ENCODE results near the gene JMJD1C. TPM values are rescaled to one million over a fixed set of nuclear protein-coding genes. Genes with fewer than 3 reads are reported as not detected.
"Not testable (repeated sequence)": the region's sequence is repeated elsewhere in the genome, so short reads cannot be mapped to it uniquely, and the experiment has no call there.

JMJD1C gene
- total RNA-seq, 1 experiment from 2014 or later: 66.0 TPM

DNA sequence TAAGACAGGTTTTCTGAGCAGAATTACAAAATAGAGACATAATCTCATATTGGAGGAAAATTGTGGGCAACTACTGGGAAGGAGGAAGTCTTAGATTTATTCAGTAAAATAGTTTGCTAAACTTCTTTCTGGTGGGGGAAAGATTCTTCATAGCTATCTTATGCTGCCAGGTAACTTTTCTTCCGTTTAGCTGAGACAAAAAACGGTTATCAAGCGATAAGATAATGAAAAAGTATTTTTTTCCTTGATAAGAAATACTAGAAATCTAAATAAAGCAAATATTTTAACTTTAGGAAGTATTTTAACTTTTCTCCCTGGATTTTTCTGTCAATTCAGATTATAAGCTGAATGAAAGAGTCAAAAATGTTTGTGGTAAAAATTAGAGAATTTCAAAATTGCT is 52.3 kb downstream of the JMJD1C start:
- DNase-seq (ENCODE audit: extremely low read depth, low read depth): no peak

DNA sequence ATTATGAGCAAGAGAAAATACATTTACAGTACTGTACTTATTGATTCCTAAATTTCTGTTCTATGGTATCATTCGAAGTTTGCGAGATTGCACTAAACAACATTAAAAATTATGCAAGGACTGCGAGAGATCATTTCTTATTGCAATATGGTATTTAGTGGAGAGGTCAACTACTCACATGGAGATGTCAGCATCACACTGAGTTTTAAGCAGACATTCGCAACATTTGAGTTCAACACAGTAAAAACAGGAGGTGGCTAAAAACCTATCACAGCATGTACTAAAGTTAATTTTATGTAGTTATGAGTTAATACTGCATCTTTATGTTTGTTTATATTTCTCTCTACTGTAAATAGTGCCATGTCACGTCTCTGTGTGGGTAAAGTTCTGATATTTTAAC is 53.5 kb downstream of the JMJD1C start:
- no peak for DNase-seq (ENCODE audit: extremely low read depth, low read depth)

DNA sequence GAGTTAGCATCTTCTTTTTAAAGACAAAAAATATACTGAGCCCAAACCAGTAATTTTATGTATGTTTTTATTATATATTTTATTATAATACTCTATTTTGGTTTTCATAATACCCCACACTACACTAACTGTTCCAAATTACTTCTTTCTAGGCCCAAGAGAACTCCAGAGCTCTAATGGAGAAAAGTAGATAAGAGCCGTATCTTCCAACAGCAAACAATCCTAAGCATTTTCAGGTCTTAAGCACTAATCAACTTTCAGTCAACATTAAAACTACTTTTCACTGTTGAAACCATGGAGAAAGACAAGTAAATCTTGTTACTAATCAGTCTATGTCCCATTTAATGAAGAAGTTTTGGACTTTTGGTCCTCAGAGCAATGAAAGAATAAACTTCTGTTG is 55.1 kb downstream of the JMJD1C start:
- no peak for DNase-seq (ENCODE audit: extremely low read depth, low read depth)

DNA sequence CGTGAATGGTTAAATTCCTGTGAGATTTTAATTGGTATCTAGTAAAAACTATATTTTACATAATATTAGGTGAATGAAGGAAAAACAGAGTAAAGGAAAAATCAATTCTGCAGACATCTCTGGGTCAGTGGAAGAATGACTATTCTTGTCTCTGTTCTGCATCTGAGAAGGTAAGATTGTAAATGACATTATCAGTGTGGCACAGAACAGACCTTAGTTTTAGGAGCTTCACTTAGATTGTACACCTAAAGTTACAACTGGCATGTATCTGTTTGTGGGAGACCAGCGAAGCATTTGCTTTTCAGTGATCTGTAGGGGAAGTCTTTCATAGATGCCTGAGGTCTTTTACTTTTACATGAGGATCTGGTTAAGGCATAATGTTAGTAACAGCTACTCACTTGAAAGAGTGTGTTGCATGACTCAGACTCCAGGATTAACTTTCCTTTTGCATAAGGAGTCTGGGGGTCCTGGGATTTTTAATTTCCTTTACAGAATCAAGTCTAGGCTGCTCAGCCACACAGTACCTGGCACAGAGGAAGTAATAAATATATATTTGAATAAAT is 56.2 kb downstream of the JMJD1C start:
- DNase-seq (ENCODE audit: extremely low read depth, low read depth): no peak

DNA sequence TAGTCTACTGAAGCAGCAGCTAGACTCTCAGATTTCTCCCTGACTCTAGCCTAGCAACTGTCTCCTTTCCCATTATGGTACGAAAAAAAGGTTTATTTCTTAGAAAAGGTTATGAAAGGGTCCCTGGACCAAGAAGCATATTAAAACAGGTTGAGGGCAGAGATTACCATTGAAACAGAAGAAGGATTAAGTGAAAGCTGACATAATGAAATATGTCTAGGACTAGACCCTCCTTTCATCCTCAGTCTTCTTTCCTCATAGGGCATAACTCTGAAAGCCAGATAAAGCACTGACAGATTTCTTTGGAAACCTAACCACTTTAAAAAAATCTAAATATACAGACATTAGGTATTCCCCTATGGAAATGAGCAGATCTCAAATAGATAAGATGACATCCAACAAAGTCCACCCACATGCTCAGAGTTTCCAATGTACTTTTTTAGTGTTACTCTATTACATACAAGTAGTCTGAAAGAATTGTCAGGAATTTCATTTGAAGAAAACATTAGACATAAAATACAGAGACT is 58.6 kb downstream of the JMJD1C start:
- no peak for DNase-seq (ENCODE audit: extremely low read depth, low read depth)

DNA sequence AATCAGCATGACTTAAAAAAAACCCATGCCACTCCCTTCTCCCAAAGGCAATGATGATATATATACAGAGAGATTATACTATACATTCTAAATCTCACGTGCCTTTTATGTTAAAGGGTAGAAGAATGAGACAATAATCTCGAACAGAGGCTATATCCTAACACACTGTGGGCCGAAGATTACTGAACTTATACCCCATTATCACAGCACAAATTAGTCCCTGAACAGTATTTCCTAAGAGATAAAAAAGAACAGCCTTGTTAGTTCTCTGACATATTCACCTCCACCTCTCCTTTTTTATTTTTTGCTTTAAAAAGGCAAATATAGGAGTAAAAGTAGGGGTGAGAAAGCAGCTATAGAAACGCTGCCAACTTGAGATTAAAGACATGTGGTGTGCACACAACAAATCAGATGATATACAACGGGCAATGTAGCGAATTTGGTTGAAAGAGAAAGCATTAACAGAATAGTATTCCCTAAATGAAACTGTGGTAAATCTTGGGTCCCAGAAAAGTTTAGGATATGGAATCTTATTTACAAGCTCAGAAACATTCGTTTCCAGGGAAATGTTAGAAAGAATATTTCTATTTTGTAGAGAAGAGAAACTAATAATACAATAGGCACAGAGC is 69.5 kb downstream of the JMJD1C start:
- DNase-seq (ENCODE audit: extremely low read depth, low read depth): no peak

DNA sequence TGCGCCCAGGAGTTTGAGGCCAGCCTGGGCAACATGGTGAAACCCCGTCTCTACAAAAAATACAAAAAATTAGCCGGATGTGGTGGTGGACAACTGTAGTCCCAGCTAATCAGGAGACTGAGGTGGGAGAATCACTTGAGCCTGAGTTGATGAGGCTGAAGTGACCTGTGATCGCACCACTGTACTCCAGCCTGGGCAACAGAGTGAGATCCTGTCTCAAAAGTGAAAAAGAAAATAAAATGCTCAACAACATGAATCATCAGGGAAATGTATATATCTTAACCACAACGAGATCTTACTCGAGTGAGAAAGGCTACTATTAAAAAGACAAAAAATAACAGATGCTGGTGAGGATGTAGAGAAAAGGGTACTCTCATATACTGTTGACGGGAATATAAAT is 72.7 kb downstream of the JMJD1C start:
- no peak for DNase-seq (ENCODE audit: extremely low read depth, low read depth)

DNA sequence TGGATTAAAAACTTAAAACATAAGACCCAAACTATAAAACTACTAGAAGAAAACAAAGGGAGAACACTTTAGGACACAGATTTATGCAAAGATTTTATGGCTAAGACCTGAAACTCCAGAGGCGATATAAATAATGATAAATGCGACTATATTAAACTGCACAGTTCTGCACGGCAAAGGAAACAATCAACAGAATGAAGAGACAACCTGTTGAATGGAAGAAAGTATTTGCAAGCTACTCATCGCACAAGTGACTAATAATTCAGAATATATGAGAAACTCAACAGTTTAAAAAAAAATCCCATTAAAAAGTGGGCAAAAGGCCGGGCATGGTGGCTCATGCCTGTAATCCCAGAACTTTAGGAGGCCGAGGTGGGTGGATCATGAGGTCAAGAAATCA is 73.6 kb downstream of the JMJD1C start:
- DNase-seq (ENCODE audit: extremely low read depth, low read depth): no peak

DNA sequence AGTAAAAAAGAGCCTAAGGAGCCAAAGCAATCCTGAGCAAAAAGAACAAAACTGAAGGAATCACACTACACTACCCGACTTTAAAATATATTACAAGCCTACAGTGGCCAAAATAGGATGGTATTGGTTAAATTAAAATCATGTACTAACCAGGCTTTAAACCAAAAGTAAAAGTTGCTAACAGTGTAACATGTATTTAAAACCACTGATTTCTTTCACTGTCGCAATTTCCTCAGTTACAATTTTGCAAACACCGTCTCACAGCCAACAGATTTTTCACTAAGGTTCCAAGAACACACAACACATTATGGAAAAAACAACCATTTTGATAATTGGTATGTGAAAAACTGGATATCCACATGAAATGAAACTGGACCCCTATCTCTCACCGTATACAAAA is 74.0 kb downstream of the JMJD1C start:
- DNase-seq (ENCODE audit: extremely low read depth, low read depth): no peak

DNA sequence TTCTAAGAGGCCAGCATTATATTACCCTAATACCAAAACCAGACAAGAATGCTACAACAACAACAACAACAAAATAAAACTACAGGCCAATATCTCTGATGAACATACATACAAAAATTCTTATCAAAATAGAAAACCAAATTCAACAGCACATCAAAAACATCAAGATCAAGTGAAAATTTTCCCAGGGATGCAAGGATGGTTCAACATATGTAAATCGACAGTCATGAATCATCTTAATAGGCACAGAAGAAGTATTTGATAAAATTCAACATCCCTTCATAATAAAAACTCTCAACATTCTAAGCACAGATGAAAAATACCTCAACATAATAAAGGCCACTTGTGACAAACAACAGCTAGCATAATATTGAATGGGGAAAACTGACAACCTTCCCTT is 75.3 kb downstream of the JMJD1C start:
- no peak for DNase-seq (ENCODE audit: extremely low read depth, low read depth)

DNA sequence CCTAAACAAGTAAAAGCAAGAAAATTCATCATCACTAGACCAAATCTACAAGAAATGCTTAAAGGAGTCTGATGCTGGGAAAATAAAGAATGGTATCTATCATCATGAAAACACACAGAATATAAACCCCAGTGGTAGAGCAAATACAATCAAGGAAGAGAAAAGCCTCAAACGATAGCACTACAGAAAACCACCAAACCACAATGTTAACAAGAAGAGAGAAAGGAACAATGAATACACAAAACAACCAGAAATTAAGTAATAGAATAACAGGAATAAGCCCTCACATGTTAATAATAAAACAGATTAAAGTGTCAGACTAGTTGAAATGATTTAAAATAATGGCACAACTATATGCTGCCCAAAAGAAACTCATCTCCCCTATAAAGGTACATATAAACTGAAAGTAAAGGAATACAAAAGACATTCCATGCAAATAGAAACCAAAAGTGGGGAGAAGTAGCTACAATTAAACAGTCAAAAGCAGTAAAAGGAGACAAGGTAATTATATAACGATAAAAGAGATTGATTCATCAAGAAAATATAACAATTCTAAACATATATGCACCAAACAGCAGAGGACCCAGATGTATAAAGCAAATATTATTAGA is 77.3 kb downstream of the JMJD1C start:
- no peak for DNase-seq (ENCODE audit: extremely low read depth, low read depth)

DNA sequence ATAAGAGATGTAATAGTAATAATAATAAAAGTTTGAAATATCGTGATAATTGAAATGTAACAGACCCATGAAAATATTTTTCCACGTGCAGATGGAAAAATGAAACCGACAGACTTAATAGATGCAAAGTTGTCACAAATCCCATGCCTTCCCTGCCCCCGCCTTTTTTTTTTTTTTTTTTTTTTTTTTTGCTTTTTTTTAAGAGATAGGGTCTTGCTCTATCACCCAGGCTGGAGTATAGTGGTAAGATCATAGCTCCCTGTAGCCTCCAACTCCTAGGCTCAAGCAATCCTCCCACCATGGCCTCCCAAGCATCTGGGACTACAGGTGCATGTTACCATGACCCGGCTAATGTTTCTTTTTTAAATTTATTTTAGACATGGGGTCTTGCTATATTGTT is 80.5 kb downstream of the JMJD1C start:
- DNase-seq (ENCODE audit: extremely low read depth, low read depth): no peak

DNA sequence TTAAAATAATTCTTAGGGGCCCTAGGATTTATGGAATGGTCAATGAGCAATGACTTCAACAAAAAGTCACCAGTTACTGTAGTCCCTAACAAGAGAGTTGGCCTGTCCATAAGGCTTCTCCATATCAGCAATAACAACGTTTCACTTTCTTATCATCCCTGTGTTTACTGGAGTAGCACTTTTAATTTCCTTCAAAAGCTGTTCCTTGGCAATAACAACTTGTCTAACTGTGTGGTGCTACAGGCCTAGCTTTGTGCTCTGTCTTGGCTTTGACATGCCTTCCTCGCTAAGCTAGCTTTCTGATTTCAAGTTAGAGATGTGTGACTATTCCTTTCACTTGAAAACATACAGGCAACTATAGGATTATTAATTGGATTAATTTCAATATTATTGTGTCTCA is 81.1 kb downstream of the JMJD1C start:
- no peak for DNase-seq (ENCODE audit: extremely low read depth, low read depth)

DNA sequence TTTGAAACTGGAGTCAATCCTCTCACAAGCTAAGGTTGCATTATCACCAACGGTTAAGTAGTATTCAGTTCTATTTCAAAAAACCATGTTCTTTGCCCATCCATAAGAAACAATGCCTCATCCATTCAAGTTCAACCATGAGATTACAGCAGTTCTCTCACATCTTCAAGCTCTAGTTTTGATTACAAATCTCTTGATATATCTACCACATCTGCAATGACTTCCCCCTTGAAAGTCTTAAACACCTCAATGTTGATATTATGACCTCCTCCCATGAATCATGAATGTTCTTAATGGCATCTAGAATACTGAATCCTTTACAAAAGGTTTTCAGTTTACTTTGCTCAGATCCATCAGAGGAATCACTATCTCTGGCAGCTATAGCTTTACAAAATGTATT is 81.8 kb downstream of the JMJD1C start:
- no peak for DNase-seq (ENCODE audit: extremely low read depth, low read depth)

DNA sequence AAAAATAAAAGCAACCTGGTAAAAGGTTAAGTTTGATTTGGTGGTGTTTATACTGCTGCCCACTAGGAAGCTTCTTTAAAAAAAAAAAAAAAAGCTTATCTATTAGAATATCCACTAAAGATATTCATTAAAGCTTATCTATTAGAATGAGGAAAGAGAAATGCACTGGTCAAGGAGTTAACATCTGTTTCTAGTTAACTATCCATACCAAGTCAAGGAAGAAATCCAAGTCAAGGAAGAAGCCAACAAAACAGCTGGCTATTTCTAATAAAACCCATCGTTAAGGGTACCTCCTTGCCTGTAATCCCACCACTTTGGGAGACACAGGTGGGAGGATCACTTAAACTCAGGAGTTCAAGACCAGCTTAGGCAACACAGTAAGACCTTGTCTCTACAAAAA is 82.6 kb downstream of the JMJD1C start:
- DNase-seq (ENCODE audit: extremely low read depth, low read depth): no peak

DNA sequence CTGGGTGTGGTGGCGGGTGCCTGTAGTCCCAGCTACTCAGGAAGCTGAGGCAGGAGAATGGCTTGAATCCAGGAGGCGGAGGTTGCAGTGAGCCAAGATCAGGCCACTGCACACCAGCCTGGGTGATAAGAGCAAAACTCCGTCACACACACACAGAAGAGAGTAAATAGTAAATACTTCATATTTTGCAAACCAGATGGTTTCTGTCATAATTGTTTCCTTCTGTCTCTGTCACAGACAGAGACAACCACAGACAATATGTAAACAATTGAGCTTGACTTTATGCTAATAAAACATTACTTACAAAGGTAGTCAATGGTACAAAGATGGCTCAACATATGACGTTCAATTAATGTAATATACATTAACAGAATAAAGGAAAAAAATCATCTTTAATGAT is 83.7 kb downstream of the JMJD1C start:
- no peak for DNase-seq (ENCODE audit: extremely low read depth, low read depth)

DNA sequence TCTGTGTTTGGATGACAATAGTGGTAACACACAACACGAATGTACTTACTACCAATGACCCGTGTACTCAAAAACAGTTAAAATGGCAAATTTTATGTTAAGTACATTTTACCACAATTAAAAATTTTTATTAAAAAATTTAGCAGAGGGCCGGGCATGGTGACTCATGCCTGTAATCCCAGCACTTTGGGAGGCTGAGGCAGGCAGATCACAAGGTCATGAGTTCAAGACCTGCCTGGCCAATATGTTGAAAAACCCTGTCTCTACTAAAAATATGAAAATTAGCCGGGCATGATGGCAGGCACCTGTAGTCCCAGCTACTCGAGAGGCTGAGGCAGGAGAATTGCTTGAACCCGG is 88.5 kb downstream of the JMJD1C start:
- not testable (repeated sequence) for DNase-seq (ENCODE audit: extremely low read depth, low read depth)

DNA sequence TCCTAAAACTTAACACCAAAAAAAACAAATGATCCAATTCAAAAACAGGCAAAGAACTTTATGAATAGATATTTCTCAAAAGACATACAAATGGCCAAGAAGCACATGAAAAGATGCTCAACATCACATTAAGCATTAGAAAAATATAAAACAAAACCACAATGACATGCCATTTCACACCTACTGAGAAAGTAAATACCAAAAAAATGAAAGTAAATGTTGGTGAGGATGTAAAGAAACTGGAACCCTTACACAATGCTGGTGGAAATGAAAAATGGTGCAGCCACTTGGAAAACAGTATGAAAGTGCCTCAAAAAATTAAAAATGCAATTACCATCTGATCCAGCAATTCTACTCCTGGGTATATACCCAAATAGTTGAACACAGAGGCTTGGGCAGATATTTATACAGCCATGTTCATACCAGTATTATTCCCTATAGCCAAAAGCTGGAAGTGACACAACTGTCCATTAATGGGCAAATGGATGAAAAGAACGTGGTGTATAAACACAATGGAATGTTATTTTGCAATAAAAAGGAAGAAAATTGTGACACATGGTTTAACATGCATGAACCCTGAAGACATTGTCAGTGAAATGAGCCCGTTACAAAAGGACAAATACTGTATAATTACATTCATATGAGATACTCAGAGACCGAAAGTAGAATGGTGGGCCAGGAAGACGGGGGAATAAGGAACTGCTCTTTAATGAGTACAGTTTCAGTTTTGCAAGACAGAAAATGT is 89.0 kb downstream of the JMJD1C start:
- no peak for DNase-seq (ENCODE audit: extremely low read depth, low read depth)

DNA sequence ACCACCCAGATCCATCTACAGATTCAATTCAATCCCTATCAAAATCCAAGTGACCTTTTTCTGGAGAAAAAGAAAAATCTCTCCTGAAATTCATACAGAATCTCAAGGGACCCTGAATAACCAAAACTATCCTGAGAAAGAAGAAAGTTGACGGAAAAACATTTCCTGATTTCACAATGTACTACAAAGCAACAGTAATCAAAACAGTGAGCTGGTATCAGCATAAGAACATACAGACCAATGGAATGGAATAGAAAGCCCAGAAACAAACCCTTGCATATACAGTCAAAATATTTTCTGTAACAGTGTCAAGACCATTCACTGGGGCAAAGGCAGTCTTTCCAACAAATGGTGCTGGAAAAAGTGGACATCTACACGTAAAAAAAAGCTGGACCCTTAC is 89.9 kb downstream of the JMJD1C start:
- no peak for DNase-seq (ENCODE audit: extremely low read depth, low read depth)

DNA sequence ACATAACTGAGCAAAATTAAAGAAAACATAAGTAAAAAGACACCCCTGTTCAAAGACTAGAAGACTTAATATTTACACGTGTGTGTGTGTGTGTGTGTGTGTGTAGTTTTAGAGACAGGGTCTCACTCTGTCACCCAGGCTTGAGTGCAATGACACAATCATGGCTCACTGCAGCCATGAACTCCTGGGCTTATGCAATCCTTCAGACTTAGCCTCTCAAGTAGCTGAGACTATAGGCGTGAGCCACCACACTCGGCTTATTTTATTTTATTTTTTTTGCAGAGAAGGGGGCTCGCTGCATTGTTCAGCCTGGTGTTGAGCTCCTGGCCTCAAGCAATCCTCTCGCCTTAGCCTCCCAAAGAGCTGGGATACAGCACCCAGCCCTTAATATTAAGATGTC is 90.3 kb downstream of the JMJD1C start:
- DNase-seq (ENCODE audit: extremely low read depth, low read depth): no peak

DNA sequence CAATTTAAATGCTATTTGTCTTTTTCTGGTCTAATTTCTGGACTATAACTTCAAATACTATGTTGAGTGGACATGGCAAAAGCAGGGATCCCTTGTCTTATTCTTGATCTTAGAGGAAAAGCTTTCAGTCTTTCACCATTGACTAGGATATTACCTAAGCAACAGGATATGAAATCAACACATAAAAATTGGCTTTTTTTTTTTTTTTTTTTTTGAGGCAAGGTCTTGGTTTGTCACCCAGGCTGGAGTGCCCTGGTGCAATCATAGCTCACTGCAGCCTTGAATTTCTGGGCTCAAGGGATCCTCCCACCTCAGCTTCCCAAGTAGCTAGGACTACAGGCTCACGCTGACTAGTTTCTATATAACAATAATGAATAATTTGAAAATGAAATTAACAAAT is 90.8 kb downstream of the JMJD1C start:
- DNase-seq (ENCODE audit: extremely low read depth, low read depth): no peak

DNA sequence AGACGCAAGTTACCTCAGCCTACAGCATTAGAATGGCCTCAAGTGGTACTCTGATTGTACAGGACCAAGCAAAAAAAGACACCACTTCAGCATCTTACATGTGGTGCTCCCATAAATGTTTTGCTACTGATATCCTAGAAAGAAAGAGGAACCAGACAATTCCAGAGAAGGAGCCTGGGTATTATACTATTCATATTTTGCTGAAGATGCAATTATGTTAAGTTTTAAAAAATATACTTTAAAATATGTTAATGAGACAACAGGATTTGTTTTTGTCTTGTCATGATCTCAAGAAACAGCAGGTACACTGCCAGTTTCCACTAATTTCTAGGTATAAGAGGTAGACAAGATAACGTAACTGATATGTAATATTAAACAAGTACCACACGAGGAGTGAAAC is 92.6 kb downstream of the JMJD1C start:
- DNase-seq (ENCODE audit: extremely low read depth, low read depth): no peak

Measured in NCI-H460 (cell line).